Spleen (tissue), 11 donors: ENCODE results near the gene RAB40C. TPM values are rescaled to one million over a fixed set of nuclear protein-coding genes. Genes with fewer than 3 reads are reported as not detected.

Source experiments
- DNase-seq: peaks from one replicate; pipeline ENCODE4 v3.0.0-alpha.2; 2020
- H3K27ac ChIP-seq, 8 donors: fragments of 200-600 bp; sonication (generic) in 7 of 8; 1 replicate in 4 of 8; 2 replicates in 4 of 8; pipeline versions ENCODE4 v1.5.0 to v1.8.0; 2016 to 2021; ENCODE audit warnings: inconsistent platforms in 4 of 8, mild to moderate bottlenecking in 4 of 8, moderate library complexity in 1 of 8
- H3K27me3 ChIP-seq, 7 donors: fragments of 200-600 bp; sonication (generic) in 6 of 7; replicated peaks in 1 of 7; 1 replicate in 4 of 7; 2 replicates in 3 of 7; pipeline versions ENCODE4 v1.5.0 to v1.8.0; 2016 to 2021; ENCODE audit warnings: inconsistent platforms in 3 of 7, mild to moderate bottlenecking in 1 of 7
- H3K36me3 ChIP-seq, 6 donors: fragments of 200-600 bp; sonication (generic) in 5 of 6; 1 replicate in 4 of 6; 2 replicates in 2 of 6; pipeline versions ENCODE4 v1.5.0 to v1.8.0; 2016 to 2021; ENCODE audit warnings: inconsistent platforms in 2 of 6
- H3K4me1 ChIP-seq, 6 donors: fragments of 200-600 bp; sonication (generic) in 5 of 6; 1 replicate in 3 of 6; 2 replicates in 3 of 6; pipeline versions ENCODE4 v1.5.0 to v1.8.0; 2016 to 2021; ENCODE audit warnings: inconsistent platforms in 3 of 6
- H3K4me3 ChIP-seq, 8 donors: fragments of 200-600 bp; sonication (generic) in 7 of 8; 1 replicate in 4 of 8; 2 replicates in 4 of 8; pipeline versions ENCODE4 v1.5.0 to v1.8.0; 2016 to 2021; ENCODE audit warnings: inconsistent platforms in 4 of 8, mild to moderate bottlenecking in 4 of 8, moderate library complexity in 2 of 8
- H3K9me3 ChIP-seq, 8 donors: fragments of 200-600 bp; sonication (generic) in 7 of 8; 1 replicate in 4 of 8; 2 replicates in 4 of 8; pipeline versions ENCODE4 v1.5.0 to v1.8.0; 2016 to 2021; ENCODE audit warnings: inconsistent platforms in 4 of 8
- CTCF ChIP-seq, 11 experiments: fragments of 200-600 bp in 7 of 11; fragments of 450-650 bp in 4 of 11; sonication (generic) in 4 of 11; IDR thresholded peaks in 8 of 11; conservative IDR thresholded peaks in 3 of 11; 1 replicate in 7 of 11; 2 replicates in 4 of 11; pipeline versions ENCODE4 v1.4.0 to v1.8.0; 2016 to 2021; ENCODE audit warnings: antibody characterized with exemption in 11 of 11, inconsistent platforms in 4 of 11, mild to moderate bottlenecking in 1 of 11
- POLR2A ChIP-seq, 3 donors: fragments of 450-650 bp; IDR thresholded peaks; one replicate each; pipeline ENCODE4 v1.5.1; 2017; ENCODE audit warnings: antibody characterized with exemption in 3 of 3, mild to moderate bottlenecking in 1 of 3
- POLR2AphosphoS5 ChIP-seq, 3 donors: sonication (generic); formaldehyde crosslinking; IDR thresholded peaks; one replicate each; pipeline ENCODE4 v1.5.1; 2017; ENCODE audit warnings: antibody characterized with exemption in 3 of 3
- WGBS, 5 donors: extraction: QIAGEN DNeasy Blood & Tissue Kit in 3 of 5; methylation state at CpG; one replicate each; pipeline versions ENCODE4 v1.1.5 to v1.1.7; 2013 to 2018; 5-methylcytosine and 5-hydroxymethylcytosine counted together
- intact Hi-C: fragments of 100-400 bp; cut with DNase I; formaldehyde crosslinking; loops from one replicate; pipeline ENCODE4 v1.15.0; 2023; ENCODE audit warnings: low total_unique reads
- polyA plus RNA-seq, 3 donors: library from polyadenylated mRNA; stranded (reverse); fragments of 200-250 nt; gene quantifications; one replicate each; pipeline ENCODE4 v1.2.1, GENCODE V29; 2013
- total RNA-seq, 7 donors: library from RNA; depleted of rRNA in 3 of 7; stranded (reverse); fragments of >200 nt in 3 of 7; fragmentation: NEBNext Ultra II Directional in 4 of 7; extraction: Animal tissue kit (Norgen Biotek cat#: 25700) in 4 of 7; gene quantifications; one replicate each; pipeline versions ENCODE4 v1.1.0 to v1.2.1, GENCODE V29; 2016 to 2021
- donor health status: healthy with polysubstance abuse.
- donor health status: DM: no; HTN: no; CAD: no; lungs with moderate emphysema.
- donor health status: DM: no; HTN: no; CAD: no.
- donor health status: Bipolar disorder and iron deficiency.
- donor health status: healthy.
- donor health status: DM: no; HTN: no; CAD: no.
- donor health status: DM: yes; HTN: yes; CAD: no.

RAB40C gene
- total and polyA plus RNA-seq, 10 donors: 8.1 to 21.6 (median 15.2) TPM

- intact Hi-C loops: loop anchor here (5.0 kb wide), 1 partner anchor 54 kb away; the partner anchor contains the start of gene MCRIP2
- WGBS, 5 donors: 0 to 1% (median 0%) methylated on average over 13 to 21 of the region's 21 CpGs
- peaks cover 0 to 9% (median 0%) of the 10 kb centered on the region in 7 donors for H3K27me3 ChIP-seq
- H3K36me3 ChIP-seq: peaks cover 0 to 9% (median 0%) of the 10 kb centered on the region in 6 donors
- H3K27ac ChIP-seq: peak overlapping the region; percentile 94 to 100 (median 98)
- H3K4me3 ChIP-seq: peak overlapping the region; percentile 68 to 100 (median 88)
- TF ChIP-seq POLR2A (IDR thresholded peaks at IDR 0.05) (no peak), CTCF (IDR thresholded peaks at IDR 0.05 in 8 of 11, conservative IDR thresholded peaks at IDR 0.05 in 3 of 11) (no peak), POLR2AphosphoS5 (IDR thresholded peaks at IDR 0.05) (no peak)
- peak; percentile 92 for DNase-seq
- H3K4me1 ChIP-seq: peaks cover 26 to 54% (median 51%) of the 10 kb centered on the region in 6 donors
- no peaks in the 10 kb centered on the region for H3K9me3 ChIP-seq
These were observed 1.3 kb upstream of the RAB40C start for GRCh38 chr16:588639-588888.

- WGBS, 5 donors: 0 to 1% (median 0%) methylated on average over 28 to 107 of the region's 107 CpGs
- intact Hi-C loops: loop anchor here (5.0 kb wide), 1 partner anchor 53 kb away; the partner anchor contains the start of gene MCRIP2
- no peaks in the 10 kb centered on the region for H3K9me3 ChIP-seq
- peaks cover 26 to 59% (median 53%) of the 10 kb centered on the region in 6 donors for H3K4me1 ChIP-seq
- peaks cover 0 to 13% (median 0%) of the 10 kb centered on the region in 6 donors for H3K36me3 ChIP-seq
- peak in 2 of 3 donors; percentile 53 to 88 for TF ChIP-seq POLR2A (IDR thresholded peaks at IDR 0.05)
- peak in 1 of 11 experiments; percentile 19 for TF ChIP-seq CTCF (IDR thresholded peaks at IDR 0.05 in 8 of 11, conservative IDR thresholded peaks at IDR 0.05 in 3 of 11)
- peak; percentile 92 to 96 (median 94) for TF ChIP-seq POLR2AphosphoS5 (IDR thresholded peaks at IDR 0.05)
- H3K27ac ChIP-seq: peak overlapping the region; percentile 94 to 100 (median 98)
- H3K4me3 ChIP-seq: peak overlapping the region; percentile 68 to 100 (median 88)
- peak; percentile 98 for DNase-seq
- H3K27me3 ChIP-seq: peaks cover 0 to 9% (median 0%) of the 10 kb centered on the region in 7 donors
These were observed 793 bp upstream of the RAB40C start for GRCh38 chr16:588889-589657.

GRCh38 chr16:590188-590814 is 435 bp downstream of the RAB40C start:
- no peaks in the 10 kb centered on the region for H3K9me3 ChIP-seq
- peak overlapping the region; percentile 51 to 96 (median 72) for H3K4me3 ChIP-seq
- TF ChIP-seq POLR2A (IDR thresholded peaks at IDR 0.05) (no peak), POLR2AphosphoS5 (IDR thresholded peaks at IDR 0.05) (no peak), CTCF (IDR thresholded peaks at IDR 0.05 in 8 of 11, conservative IDR thresholded peaks at IDR 0.05 in 3 of 11) (peak in 1 of 11 experiments; percentile 0)
- WGBS, 5 donors: 0 to 3% (median 1%) methylated on average over 14 to 71 of the region's 71 CpGs
- peak; percentile 92 for DNase-seq
- H3K27me3 ChIP-seq: peaks cover 0 to 7% (median 0%) of the 10 kb centered on the region in 7 donors
- intact Hi-C loops: no loop called here
- H3K36me3 ChIP-seq: peaks cover 0 to 13% (median 0%) of the 10 kb centered on the region in 6 donors
- H3K4me1 ChIP-seq: peaks cover 26 to 71% (median 58%) of the 10 kb centered on the region in 6 donors
- H3K27ac ChIP-seq: peak overlapping the region; percentile 35 to 100 (median 86)

GRCh38 chr16:590815-591200 is 942 bp downstream of the RAB40C start:
- WGBS, 5 donors: 52 to 67% (median 60%) methylated on average over 10 of the region's 10 CpGs
- Histone ChIP-seq H3K4me3 (peak overlapping the region; percentile 51 to 96 (median 72)), H3K9me3 (no peaks in the 10 kb centered on the region), H3K27ac (peak overlapping the region in 4 of 8 donors; percentile 85 to 100 (median 98)), H3K4me1 (peaks cover 26 to 76% (median 60%) of the 10 kb centered on the region in 6 donors), H3K27me3 (peaks cover 0 to 2% (median 0%) of the 10 kb centered on the region in 7 donors), H3K36me3 (peaks cover 0 to 13% (median 0%) of the 10 kb centered on the region in 6 donors)
- DNase-seq: no peak
- TF ChIP-seq POLR2A (IDR thresholded peaks at IDR 0.05) (no peak), POLR2AphosphoS5 (IDR thresholded peaks at IDR 0.05) (no peak), CTCF (IDR thresholded peaks at IDR 0.05 in 8 of 11, conservative IDR thresholded peaks at IDR 0.05 in 3 of 11) (no peak)
- intact Hi-C loops: no loop called here
